H9 (cell line): ENCODE data around the gene LDLR. TPM values are rescaled to one million over a fixed set of nuclear protein-coding genes. Genes with fewer than 3 reads are reported as not detected.
A peak's percentile ranks its signal among the peaks of the same experiment; 100 is the strongest.
"Not testable (repeated sequence)": the region's sequence is repeated elsewhere in the genome, so short reads cannot be mapped to it uniquely, and the experiment has no call there.

ENCODE experiments used
- DNase-seq: peaks from one replicate; pipeline ENCODE4 v3.0.0-alpha.2; 2017
- H2AFZ ChIP-seq: one replicate; pipeline ENCODE4 v1.6.1; 2013; ENCODE audit warnings: mild to moderate bottlenecking, low read length, control low read depth, moderate library complexity
- H2AK5ac ChIP-seq: 2 replicates; pipeline ENCODE4 v1.6.1; 2013; ENCODE audit warnings: low read length, control low read depth, mixed read lengths; ENCODE audit not compliant: insufficient read length
- H2BK120ac ChIP-seq: one replicate; pipeline ENCODE4 v1.6.1; 2013; ENCODE audit warnings: low read depth, mild to moderate bottlenecking, low read length, control low read depth, inconsistent platforms; ENCODE audit not compliant: poor library complexity, severe bottlenecking
- H2BK12ac ChIP-seq: 2 replicates; pipeline ENCODE4 v1.6.1; 2013; ENCODE audit warnings: low read length, control low read depth, mixed read lengths, low read depth; ENCODE audit not compliant: insufficient read length
- H2BK15ac ChIP-seq: 2 replicates; pipeline ENCODE4 v1.6.1; 2013; ENCODE audit warnings: low read depth, low read length, control low read depth
- H2BK20ac ChIP-seq: one replicate; pipeline ENCODE4 v1.6.1; 2013; ENCODE audit warnings: low read depth, mild to moderate bottlenecking, low read length, control low read depth, inconsistent platforms; ENCODE audit not compliant: poor library complexity, severe bottlenecking
- H2BK5ac ChIP-seq: 2 replicates; pipeline ENCODE4 v1.6.1; 2013; ENCODE audit warnings: low read length, control low read depth, mixed read lengths; ENCODE audit not compliant: insufficient read length
- H3K14ac ChIP-seq: 2 replicates; pipeline ENCODE4 v1.6.1; 2013; ENCODE audit warnings: low read length, control low read depth; ENCODE audit not compliant: insufficient read depth
- H3K18ac ChIP-seq: 2 replicates; pipeline ENCODE4 v1.6.1; 2013; ENCODE audit warnings: low read depth, mild to moderate bottlenecking, mixed read lengths, low read length, control low read depth; ENCODE audit not compliant: insufficient read length
- H3K23ac ChIP-seq: 2 replicates; pipeline ENCODE4 v1.6.1; 2013; ENCODE audit warnings: low read length, control low read depth, mixed read lengths, low read depth; ENCODE audit not compliant: insufficient read length
- H3K23me2 ChIP-seq: 2 replicates; pipeline ENCODE4 v1.6.1; 2013; ENCODE audit warnings: low read depth, mild to moderate bottlenecking, mixed read lengths, low read length, control low read depth; ENCODE audit not compliant: insufficient read length, poor library complexity, severe bottlenecking
- H3K27ac ChIP-seq: 2 replicates; pipeline ENCODE4 v1.5.1; 2013; ENCODE audit warnings: low read length, control low read depth, mixed read lengths, low read depth; ENCODE audit not compliant: insufficient read length
- H3K27me3 ChIP-seq: 2 replicates; pipeline ENCODE4 v1.6.1; 2013; ENCODE audit warnings: low read length, control low read depth, inconsistent platforms; ENCODE audit not compliant: insufficient read depth
- H3K4ac ChIP-seq: 2 replicates; pipeline ENCODE4 v1.6.1; 2013; ENCODE audit warnings: low read depth, mild to moderate bottlenecking, control low read depth, inconsistent platforms, low read length, moderate library complexity
- H3K4me1 ChIP-seq: 2 replicates; pipeline ENCODE4 v1.6.1; 2013; ENCODE audit warnings: low read length, control low read depth, inconsistent platforms; ENCODE audit not compliant: insufficient read depth
- H3K4me2 ChIP-seq: 2 replicates; pipeline ENCODE4 v1.6.1; 2013; ENCODE audit warnings: low read length, control low read depth, mixed read lengths; ENCODE audit not compliant: insufficient read length, insufficient read depth
- H3K56ac ChIP-seq: 2 replicates; pipeline ENCODE4 v1.6.1; 2013; ENCODE audit warnings: low read depth, mild to moderate bottlenecking, mixed read lengths, low read length, control low read depth; ENCODE audit not compliant: insufficient read length
- H3K79me1 ChIP-seq: 2 replicates; pipeline ENCODE4 v1.6.1; 2013; ENCODE audit warnings: low read depth, mild to moderate bottlenecking, moderate library complexity, low read length, control low read depth, inconsistent platforms; ENCODE audit not compliant: insufficient read depth, poor library complexity, severe bottlenecking
- H3K79me2 ChIP-seq: 2 replicates; pipeline ENCODE4 v1.6.1; 2013; ENCODE audit warnings: low read length, control low read depth, inconsistent platforms; ENCODE audit not compliant: insufficient read depth
- H3K9ac ChIP-seq: 2 replicates; pipeline ENCODE4 v1.6.1; 2013; ENCODE audit warnings: low read length, control low read depth, mixed read lengths; ENCODE audit not compliant: insufficient read length; ENCODE audit errors: extremely low read depth
- H3K9me3 ChIP-seq: one replicate; pipeline ENCODE4 v1.6.1; 2013; ENCODE audit warnings: low read depth, low read length, inconsistent platforms; ENCODE audit not compliant: control insufficient read depth
- H3T11ph ChIP-seq: one replicate; pipeline ENCODE4 v1.6.1; 2013; ENCODE audit warnings: mild to moderate bottlenecking, low read length, control low read depth, inconsistent platforms
- H4K20me1 ChIP-seq: one replicate; pipeline ENCODE4 v1.6.1; 2013; ENCODE audit not compliant: control insufficient read depth, insufficient read length, insufficient read depth
- H4K5ac ChIP-seq: 2 replicates; pipeline ENCODE4 v1.6.1; 2013; ENCODE audit warnings: low read depth, mild to moderate bottlenecking, mixed read lengths, low read length, control low read depth; ENCODE audit not compliant: insufficient read length
- H4K8ac ChIP-seq: replicated peaks from 2 replicates; pipeline ENCODE4 v1.6.1; 2013; ENCODE audit warnings: low read length, control low read depth, mixed read lengths, low read depth; ENCODE audit not compliant: insufficient read length
- H4K91ac ChIP-seq: 2 replicates; pipeline ENCODE4 v1.6.1; 2013; ENCODE audit warnings: low read depth, mild to moderate bottlenecking, moderate library complexity, mixed read lengths, low read length, control low read depth; ENCODE audit not compliant: insufficient read length
- H3K27ac Mint-ChIP-seq, 3 experiments: 2 replicates in 2 of 3; 3 replicates in 1 of 3; pipeline ENCODE4 v1.8.0; 2020 to 2021; ENCODE audit warnings: mixed read lengths in 3 of 3, mild to moderate bottlenecking in 1 of 3, moderate library complexity in 1 of 3
- H3K27me3 Mint-ChIP-seq: 2 replicates; pipeline ENCODE4 v1.8.0; 2021; ENCODE audit warnings: low read depth, mild to moderate bottlenecking, moderate library complexity, mixed read lengths
- H3K36me3 Mint-ChIP-seq, 3 experiments: 2 replicates in 2 of 3; 3 replicates in 1 of 3; pipeline ENCODE4 v1.8.0; 2020 to 2021; ENCODE audit warnings: low read depth in 3 of 3, mixed read lengths in 3 of 3; ENCODE audit not compliant: insufficient read depth in 1 of 3
- H3K4me1 Mint-ChIP-seq, 2 experiments: 2 replicates each; pipeline ENCODE4 v1.8.0; 2020; ENCODE audit warnings: mixed read lengths in 2 of 2
- H3K4me3 Mint-ChIP-seq, 2 experiments: 2 replicates in 1 of 2; 3 replicates in 1 of 2; pipeline ENCODE4 v1.8.0; 2020 to 2021; ENCODE audit warnings: mild to moderate bottlenecking in 2 of 2, mixed read lengths in 2 of 2, moderate library complexity in 1 of 2
- H3K9me3 Mint-ChIP-seq, 2 experiments: 2 replicates in 1 of 2; 3 replicates in 1 of 2; pipeline ENCODE4 v1.8.0; 2020; ENCODE audit warnings: mild to moderate bottlenecking in 2 of 2, mixed read lengths in 2 of 2, moderate library complexity in 1 of 2
- WGBS: extraction: QIAGEN DNeasy Blood & Tissue Kit; methylation state at CpG from one replicate; pipeline ENCODE4 v1.1.7; 2013; ENCODE audit warnings: missing lambda C conversion rate, low lambda C conversion rate, mixed read lengths; ENCODE audit not compliant: insufficient read length; ENCODE audit errors: extremely low coverage; 5-methylcytosine and 5-hydroxymethylcytosine counted together
- total RNA-seq: library from RNA; stranded (reverse); gene quantifications from 2 replicates; pipeline ENCODE4 v1.2.1, GENCODE V29; 2021
- TF ChIP-seq, protein P1 (sequence below): fragments of 200-600 bp; sonication (generic); conservative IDR thresholded peaks from 3 replicates; pipeline ENCODE4 v1.8.0; 2021; ENCODE audit warnings: antibody characterized with exemption, mild to moderate bottlenecking

The LDLR gene
- total RNA-seq, 1 experiment from 2014 or later = 92.7 TPM

DNA sequence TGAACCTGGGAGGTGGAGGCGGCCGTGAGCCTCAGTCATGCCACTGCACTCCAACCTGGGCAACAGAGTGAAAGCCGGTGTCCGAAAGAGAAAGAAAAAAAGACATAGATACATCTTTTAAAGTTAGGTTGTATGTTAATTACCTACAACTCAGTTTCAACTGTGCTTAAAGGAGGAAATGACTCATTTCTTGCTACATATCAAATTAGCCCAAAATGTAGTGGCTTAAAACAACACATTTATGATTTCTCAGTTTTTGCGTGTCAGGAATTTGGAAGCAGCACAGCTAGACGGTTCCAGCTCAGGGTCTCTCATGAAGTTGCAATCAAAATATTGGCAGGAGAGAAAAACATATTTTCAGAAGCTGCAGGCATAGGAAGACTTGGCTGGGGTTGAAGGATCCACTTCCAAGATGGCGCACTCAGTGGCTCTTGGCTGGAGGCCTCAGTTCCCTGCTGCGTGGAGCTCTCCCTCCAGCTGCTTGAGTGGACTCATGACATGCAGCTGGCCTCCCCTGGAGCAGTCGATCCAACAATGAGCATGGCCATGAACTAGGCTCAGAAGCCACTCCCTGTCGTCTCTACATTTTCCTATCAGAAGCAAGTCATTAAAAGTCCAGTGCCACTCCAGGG is 7.1 kb downstream of the LDLR start:
- H3K79me2 ChIP-seq = peaks cover 62% of the 10 kb centered on the region
- WGBS = no CpG with 5 or more reads among the region's 10 CpGs
- no peak overlapping the region for H2BK5ac ChIP-seq
- H2BK15ac ChIP-seq = no peak overlapping the region
- H2AFZ ChIP-seq = no peak overlapping the region
- Mint-ChIP-seq H3K4me1 (peaks cover 20 to 30% of the 10 kb centered on the region in 2 experiments), H3K27ac (peak overlapping the region; percentile 80 to 91 (median 91)), H3K4me3 (peak overlapping the region in 1 of 2 experiments; percentile 38; a peak in 3 of 5 replicates), H3K36me3 (peaks cover 54 to 80% (median 74%) of the 10 kb centered on the region in 3 experiments; a peak in 6 of 7 replicates), H3K9me3 (no peaks in the 10 kb centered on the region), H3K27me3 (no peaks in the 10 kb centered on the region)
- TF ChIP-seq, protein P1, sequence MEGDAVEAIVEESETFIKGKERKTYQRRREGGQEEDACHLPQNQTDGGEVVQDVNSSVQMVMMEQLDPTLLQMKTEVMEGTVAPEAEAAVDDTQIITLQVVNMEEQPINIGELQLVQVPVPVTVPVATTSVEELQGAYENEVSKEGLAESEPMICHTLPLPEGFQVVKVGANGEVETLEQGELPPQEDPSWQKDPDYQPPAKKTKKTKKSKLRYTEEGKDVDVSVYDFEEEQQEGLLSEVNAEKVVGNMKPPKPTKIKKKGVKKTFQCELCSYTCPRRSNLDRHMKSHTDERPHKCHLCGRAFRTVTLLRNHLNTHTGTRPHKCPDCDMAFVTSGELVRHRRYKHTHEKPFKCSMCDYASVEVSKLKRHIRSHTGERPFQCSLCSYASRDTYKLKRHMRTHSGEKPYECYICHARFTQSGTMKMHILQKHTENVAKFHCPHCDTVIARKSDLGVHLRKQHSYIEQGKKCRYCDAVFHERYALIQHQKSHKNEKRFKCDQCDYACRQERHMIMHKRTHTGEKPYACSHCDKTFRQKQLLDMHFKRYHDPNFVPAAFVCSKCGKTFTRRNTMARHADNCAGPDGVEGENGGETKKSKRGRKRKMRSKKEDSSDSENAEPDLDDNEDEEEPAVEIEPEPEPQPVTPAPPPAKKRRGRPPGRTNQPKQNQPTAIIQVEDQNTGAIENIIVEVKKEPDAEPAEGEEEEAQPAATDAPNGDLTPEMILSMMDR = no peak
- no peaks in the 10 kb centered on the region for H3K9me3 ChIP-seq
- H3K4me2 ChIP-seq = no peak overlapping the region
- H3K4me1 ChIP-seq = peaks cover 7% of the 10 kb centered on the region; the same call in 1 of the 2 replicates
- H3K27ac ChIP-seq = no peak overlapping the region
- H2BK20ac ChIP-seq = no peak overlapping the region
- H3K18ac ChIP-seq = no peak overlapping the region
- no peak overlapping the region for H3K9ac ChIP-seq
- no peak overlapping the region for H2BK12ac ChIP-seq
- H3K79me1 ChIP-seq = peaks cover 7% of the 10 kb centered on the region
- no peaks in the 10 kb centered on the region for H4K20me1 ChIP-seq
- no peak overlapping the region for H2BK120ac ChIP-seq
- no peak overlapping the region for H4K91ac ChIP-seq
- H4K5ac ChIP-seq = peak overlapping the region; percentile 78
- no peak overlapping the region for H3K4ac ChIP-seq
- H4K8ac ChIP-seq = no peak overlapping the region
- DNase-seq = no peak
- H2AK5ac ChIP-seq = no peak overlapping the region
- no peak overlapping the region for H3K23ac ChIP-seq
- H3K23me2 ChIP-seq = peaks cover 6% of the 10 kb centered on the region
- no peak overlapping the region for H3K14ac ChIP-seq
- no peak overlapping the region for H3K56ac ChIP-seq
- H3K27me3 ChIP-seq = no peaks in the 10 kb centered on the region
- H3T11ph ChIP-seq = no peak overlapping the region

DNA sequence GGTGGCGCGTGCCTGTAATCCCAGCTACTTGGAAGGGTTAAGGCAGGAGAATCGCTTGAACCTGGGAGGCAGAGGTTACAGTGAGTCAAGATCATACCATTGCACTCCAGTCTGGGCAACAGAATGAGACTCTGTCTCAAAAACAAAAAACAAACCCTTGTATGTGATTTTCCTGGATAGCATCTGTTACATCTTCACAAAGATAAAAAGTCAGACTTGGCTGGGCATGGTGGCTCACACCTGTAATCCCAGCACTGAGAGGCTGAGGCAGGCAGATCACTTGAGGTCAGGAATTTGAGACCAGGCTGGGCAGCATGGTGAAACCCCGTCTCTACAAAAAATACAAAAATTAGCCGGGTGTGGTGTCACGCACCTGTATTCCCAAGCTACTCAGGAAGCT is 8.1 kb downstream of the LDLR start:
- H3K27ac ChIP-seq, H2AK5ac ChIP-seq, H3K4me1 ChIP-seq, H4K5ac ChIP-seq, H3K27me3 ChIP-seq, H4K20me1 ChIP-seq, H3K27me3 Mint-ChIP-seq, H2BK15ac ChIP-seq, H3K23me2 ChIP-seq, H3K9me3 ChIP-seq, H3K23ac ChIP-seq, H3K9ac ChIP-seq, H3K14ac ChIP-seq, H3K18ac ChIP-seq, DNase-seq, H4K8ac ChIP-seq, H3K4me3 Mint-ChIP-seq, H2BK12ac ChIP-seq, H2BK20ac ChIP-seq, H3T11ph ChIP-seq, H4K91ac ChIP-seq, H2AFZ ChIP-seq, H3K4ac ChIP-seq, H3K9me3 Mint-ChIP-seq, H2BK5ac ChIP-seq, H3K79me1 ChIP-seq, H3K4me2 ChIP-seq, H3K56ac ChIP-seq, H2BK120ac ChIP-seq: not testable (repeated sequence)
- H3K79me2 ChIP-seq = peaks cover 52% of the 10 kb centered on the region
- peak overlapping the region in 1 of 3 experiments; percentile 49; a peak in 2 of 7 replicates for H3K27ac Mint-ChIP-seq
- peaks cover 12 to 20% of the 10 kb centered on the region in 2 experiments; a peak in 3 of 4 replicates for H3K4me1 Mint-ChIP-seq
- no CpG with 5 or more reads among the region's 6 CpGs for WGBS
- H3K36me3 Mint-ChIP-seq = peaks cover 50 to 80% (median 76%) of the 10 kb centered on the region in 3 experiments; a peak in 6 of 7 replicates
